Stimulated activated CD8-positive, alpha-beta memory T cell treated with anti-CD3 and anti-CD28 coated beads, Interleukin-12 subunit alpha, Interleukin-12 subunit beta, amount 100 ng/mL, for 1 hour (primary cell): ENCODE results near the gene DKK3.

Experiments used
- DNase-seq: peaks from one replicate; pipeline ENCODE4 v3.0.0-alpha.2; 2020; ENCODE audit warnings: low read depth

DKK3 gene

DNA sequence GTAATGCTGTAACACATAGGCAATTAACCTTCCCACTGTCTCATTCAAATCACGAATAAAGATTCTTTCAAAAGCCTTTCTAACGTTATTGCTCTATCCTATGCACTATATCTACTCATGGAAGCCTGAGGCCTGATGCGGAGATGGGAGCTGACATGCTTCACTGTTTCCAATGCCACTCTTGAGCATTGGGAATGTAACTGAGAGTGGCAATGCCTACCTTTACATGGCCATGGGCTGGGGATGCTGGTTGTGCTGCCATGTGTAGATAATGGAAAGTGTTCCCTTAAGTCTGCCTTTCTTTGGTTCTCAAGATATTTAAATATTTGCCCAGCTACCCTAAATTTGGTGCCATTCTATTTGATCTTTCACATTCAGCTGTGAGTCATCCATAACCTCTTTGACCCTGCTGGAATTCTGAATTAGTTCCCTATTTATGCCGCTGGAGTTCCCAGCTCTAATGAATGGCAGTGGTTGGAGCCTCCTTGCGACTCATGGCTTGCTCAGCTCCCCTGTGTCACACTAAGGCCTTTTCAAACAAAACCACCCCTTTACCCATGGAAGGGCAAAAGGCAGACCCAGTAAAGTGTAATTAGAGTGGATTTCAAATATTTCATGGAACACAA lies 21.4 kb upstream of the DKK3 start:
- no peak for DNase-seq

- no peak for DNase-seq
These were observed 20.7 kb upstream of the DKK3 start for GRCh38 chr11:12029119-12029518.

- DNase-seq = no peak
These were observed 19.9 kb upstream of the DKK3 start for GRCh38 chr11:12028303-12028702.

DNA sequence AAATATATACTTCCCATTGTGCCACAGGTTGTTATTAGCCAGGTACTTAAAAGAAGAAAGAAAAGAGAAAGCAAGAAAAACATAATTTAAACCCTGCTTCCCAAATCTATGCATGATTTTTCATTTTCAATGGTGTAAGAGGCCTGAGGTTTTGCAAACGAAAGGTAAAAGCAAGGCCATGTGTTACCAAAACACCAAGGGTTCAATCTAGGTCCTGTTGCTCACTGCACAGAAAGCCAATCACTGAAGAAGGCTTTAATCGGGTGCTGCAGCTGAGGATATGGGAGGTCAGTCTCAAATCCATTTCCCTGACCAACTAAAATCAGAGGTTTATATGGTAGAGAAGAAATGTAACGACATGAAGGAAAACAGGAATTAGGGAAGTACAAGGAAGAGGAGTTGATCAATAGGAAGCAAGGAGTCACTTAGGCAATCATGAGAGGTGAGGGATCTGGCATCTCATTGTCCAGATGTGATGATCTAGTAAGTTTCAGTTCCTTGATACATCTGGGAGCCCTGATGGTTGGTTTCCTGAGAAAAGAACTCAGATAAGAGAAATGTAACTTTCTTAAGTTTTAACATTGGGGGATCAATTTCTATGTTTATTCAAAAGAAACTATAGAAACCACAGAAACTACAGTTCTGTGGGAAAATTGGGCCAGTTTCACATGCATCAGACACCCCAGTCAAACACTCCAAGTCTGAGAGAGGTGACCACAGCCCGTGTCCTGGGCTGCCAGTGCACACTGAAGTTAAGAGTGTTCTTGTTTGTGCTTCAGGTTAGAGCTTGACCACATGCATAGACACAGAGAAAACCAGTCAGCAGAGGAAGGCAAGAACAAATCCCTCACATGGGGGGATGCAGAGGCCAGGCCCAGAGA lies 18.1 kb upstream of the DKK3 start:
- no peak for DNase-seq

DNA sequence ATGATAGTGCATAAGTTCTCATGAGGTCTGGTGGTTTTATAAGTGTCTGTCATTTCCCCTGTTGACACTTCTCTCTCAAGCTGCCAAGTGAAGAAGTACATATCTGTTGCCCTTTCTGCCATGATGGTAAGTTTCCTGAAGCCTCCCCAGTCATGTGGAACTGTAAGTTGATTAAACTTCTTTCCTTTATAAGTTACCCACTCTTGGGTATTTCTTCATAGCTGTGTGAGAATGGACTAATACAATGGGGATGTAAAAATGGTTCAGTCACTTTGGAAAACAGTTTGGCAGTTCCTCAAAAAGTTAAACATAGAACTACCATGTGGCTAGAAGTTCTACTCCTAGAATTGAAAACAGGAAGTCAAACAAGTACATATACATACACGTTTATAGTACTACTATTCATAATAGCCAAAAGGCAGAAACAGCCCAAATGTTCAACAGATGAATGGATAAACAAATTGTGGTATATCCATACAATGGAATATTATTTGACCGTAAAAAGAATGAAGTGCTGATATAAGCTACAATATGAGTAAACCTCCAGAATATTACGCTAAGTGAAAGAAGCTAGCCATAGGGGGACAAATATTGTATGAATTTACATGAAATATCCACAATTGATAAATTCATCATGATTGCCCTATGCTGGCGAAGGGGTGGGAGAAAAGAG lies 16.0 kb upstream of the DKK3 start:
- DNase-seq = no peak

DNA sequence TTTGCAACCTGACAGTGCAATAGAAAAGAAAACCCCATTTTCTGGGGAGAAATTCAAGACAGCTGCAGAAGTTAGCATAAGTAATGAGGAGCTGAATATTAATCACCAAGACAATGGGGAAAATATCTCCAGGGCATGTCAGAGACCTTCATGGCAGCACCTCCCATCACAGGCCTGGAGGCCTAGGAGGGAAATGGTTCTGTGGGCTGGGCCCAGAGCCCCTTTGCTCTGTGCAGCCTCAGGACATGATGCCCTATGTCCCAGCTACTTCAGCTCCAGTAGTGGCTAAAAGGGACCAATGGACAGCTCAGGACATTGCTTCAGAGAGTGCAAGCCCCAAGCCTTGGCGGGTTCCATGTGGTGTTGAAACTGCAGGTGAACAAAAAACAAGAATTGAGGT lies 14.6 kb upstream of the DKK3 start:
- no peak for DNase-seq

DNA sequence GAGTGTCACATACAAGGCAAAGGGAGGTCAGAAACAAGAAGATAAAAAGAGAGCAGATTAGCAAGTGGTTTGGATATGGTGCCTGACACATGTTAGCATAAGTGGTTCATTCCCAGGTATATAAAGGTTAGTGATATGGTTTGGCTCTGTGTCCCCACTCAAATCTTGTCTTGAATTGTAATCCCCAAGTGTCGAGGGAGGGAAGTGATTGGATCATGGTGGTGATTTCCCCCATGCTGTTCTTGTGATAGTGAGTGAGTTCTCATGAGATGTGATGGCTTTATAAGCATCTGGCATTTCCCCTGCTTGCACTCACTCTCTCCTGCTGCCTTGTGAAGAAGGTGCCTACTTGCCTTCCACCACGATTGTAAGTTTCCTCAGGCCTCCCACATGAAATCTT lies 12.1 kb upstream of the DKK3 start:
- DNase-seq = no peak

GRCh38 chr11:12019866-12020416 lies 11.5 kb upstream of the DKK3 start:
- no peak for DNase-seq

GRCh38 chr11:12019337-12019736 lies 10.9 kb upstream of the DKK3 start:
- no peak for DNase-seq

- no peak for DNase-seq
These were observed 9.5 kb upstream of the DKK3 start for GRCh38 chr11:12017865-12018453.

DNA sequence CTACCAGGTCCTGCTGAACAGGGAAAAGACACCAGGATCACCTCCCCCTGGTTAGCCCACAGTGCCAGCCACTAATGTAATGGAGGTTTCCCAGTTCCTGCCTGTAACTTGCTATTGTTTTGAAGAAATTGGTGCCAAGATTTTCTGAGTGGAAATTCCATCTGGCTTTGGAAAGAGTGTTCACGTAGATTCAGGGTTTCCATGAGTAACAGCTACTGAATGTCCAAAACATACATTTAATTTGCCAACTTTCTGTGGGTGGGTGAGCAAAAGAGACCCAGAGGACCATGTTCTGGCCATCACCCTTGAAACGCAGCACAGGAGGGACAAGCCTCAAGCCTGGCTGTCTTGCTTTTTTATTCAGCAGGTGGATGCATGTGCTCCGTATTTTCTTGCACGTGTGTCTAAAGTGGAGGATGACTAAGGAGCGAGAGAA lies 8.8 kb upstream of the DKK3 start:
- no peak for DNase-seq

DNA sequence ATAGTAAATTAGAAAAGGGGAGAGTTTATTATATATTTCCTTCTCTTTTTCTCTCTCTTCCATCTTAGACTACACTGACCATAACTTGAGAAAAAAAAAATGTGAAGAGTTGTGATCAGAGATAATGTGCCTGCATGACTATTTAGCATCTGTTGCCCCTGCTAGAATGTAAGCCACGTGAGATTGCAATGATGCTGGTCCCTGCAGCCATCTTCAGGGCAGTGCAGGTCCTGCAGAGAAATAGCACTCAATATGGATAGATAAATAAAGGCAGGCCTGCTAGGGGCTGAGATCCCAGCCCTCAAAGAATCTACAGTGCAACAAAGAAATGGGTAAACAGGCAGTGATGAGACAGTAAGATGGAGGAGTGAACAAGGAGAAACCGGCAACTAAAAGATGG lies 7.8 kb upstream of the DKK3 start:
- DNase-seq = no peak

DNA sequence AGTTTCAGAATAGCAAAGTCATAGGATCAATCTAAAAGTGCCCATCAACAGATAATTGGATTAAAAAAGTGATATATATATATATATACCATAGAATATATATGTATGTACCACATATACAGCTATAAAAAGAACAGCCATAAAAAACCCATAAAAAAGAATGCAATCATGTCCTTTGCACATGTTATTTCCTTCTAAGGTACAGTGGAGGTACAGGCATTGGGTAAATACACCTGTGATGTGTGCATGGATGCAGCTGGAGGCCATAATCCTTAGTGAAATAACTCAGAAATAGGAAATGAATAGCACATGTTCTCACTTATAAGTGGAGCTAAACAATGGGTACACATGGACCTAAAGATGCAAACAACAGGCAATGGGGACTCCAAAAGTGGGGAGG lies 7.1 kb upstream of the DKK3 start:
- no peak for DNase-seq

DNA sequence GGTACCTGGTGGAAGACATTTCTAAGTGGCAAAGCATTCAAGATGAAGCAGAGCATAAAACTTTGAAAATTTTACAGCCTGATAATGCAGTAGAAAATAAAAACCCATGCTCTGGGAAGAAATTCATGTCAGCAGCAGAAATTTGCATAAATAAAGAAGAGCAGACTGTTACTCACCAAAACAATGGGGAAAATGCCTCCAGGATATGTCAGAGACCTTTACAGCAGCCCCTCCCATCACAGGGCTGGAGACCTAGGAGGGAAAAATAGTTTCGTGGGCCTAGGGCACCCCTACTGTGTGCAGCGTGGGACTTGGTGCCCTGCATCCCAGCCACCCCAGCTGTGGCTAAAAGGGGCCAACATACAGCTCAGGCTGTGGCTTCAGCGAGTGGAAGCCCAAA lies 5.4 kb upstream of the DKK3 start:
- no peak for DNase-seq

DNA sequence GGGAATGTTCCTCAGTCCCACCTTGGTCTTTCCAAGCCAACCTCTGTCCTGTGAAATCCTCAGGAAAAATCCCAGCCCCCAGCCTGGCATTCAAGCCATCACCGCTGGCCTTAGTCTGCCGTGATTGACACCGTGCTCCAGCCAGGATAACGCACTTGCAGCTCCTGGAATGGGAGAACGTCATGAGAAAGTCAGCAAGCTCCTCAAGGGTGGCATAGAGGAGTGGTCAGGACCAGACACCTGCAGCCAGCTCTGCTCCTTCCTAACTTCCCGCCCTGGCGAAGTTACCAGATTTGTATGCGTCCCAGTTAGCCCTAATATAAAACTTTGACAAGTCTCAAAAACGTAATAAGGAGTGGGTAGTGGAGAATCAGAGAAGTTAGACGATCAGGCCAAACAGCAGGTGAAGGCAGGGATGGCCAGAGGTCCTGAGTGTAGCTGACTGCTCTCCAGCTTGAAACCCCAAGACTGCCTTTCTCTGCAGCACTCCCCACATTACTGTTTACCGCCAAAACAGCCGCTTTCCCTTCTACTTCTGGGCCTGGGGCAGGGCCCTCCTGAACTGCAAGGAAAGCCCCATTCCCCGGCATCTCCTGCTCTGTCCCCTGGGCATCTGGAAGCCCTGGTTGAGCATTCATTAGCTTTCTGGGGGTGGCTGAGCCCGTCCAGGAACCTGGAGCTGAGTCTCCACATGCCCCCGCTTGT lies 1.3 kb upstream of the DKK3 start:
- DNase-seq = no peak

GRCh38 chr11:12008790-12009616 lies 577 bp upstream of the DKK3 start:
- no peak for DNase-seq

DNA sequence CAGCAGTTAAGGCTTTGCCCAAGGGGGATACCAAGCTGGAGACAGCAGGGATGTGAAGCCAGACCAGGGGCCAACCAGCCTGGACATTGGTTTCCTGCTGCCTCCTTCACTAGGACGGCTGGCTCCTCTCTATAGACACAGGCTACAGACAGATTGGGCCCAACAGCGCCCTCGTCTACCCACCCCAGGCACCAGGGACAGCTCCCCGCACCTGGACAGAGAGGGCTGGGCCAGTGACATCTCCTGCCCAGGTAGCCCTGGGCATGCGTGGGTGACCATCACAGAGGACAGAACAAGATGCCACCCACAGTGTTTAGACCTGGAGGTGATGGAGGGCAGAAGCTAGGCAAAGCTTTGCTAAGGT lies 1.2 kb downstream of the DKK3 start:
- no peak for DNase-seq

DNA sequence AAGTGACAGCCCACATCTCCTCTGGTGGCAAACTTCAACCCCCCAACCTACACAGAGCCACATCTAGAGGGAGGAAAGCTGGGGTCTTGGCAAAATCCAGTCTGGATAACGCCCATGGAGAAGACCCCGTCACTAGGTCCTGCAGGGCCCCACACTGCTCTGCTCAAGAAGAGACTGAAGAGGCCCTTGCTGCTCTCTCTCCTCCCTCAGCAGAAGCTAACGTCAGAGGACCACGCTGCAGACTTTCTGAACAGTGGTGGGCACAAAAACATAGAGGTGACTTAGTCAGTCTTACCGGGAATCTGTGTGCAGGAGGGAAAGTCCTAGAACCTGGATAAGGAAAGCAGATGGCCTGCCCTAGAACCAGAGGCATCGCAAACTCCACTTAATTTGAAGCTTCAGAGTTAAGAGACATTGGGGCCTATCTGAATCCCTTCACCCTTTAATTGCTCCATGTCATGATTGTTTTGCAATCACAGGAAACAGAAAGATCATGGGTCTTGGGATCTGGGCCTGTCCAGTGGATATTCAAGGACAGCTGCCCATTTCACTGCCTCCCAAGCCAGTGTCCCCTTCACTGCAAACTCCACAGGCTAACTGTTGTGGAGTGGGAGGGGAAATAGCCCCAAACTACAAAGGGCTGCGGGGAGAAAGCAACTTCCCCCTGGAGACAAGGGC lies 1.7 kb downstream of the DKK3 start:
- DNase-seq = no peak

GRCh38 chr11:12005476-12005875 lies 3.0 kb downstream of the DKK3 start:
- no peak for DNase-seq

- no peak for DNase-seq
These were observed 3.4 kb downstream of the DKK3 start for GRCh38 chr11:12005061-12005460.
